HG03460 (cell line): ENCODE data around the gene CTBP2.

ENCODE experiments used
- ATAC-seq: cut with Tn5 transposase; IDR thresholded peaks from one replicate; pipeline ENCODE4 v1.9.1; 2021; ENCODE audit not compliant: unreplicated experiment

The CTBP2 gene

DNA sequence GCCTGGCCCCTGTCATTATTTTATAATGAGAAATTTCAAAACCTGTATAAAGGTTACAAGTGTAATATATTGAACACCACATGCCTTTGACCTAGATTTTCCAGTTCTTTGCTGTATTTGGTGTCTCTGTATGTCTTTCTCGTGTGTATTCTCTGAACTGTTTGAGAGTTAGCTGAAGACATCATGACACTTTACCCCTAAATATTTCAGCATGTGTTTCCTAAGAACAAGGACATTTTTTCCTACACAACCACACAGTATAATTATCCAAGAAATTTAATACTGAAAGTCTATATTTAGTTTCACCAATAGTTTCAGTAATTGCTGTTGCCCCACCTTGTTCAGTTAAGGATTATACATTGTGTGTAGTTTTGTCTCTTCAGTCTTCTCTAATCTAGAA, 203.6 kb downstream of the CTBP2 start:
- no peak for ATAC-seq

DNA sequence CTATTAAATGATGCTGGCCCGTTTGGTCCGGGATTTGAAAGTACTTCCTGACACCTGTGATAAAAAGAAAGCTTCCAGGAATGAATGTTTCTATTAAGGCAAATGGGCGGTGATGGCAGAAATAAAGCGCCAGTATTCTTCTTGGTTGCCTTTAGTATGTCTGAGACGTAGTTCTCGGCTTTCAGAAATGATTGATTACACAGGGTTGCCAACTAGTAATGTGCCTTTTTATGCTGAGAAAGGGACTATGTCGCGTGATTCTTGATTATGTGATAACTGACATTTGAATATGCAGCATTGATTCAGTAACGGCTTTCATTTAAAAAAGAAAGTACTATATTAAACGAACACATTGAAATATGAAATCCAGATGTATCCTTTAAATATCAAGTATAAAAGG, 204.5 kb downstream of the CTBP2 start:
- no peak for ATAC-seq

DNA sequence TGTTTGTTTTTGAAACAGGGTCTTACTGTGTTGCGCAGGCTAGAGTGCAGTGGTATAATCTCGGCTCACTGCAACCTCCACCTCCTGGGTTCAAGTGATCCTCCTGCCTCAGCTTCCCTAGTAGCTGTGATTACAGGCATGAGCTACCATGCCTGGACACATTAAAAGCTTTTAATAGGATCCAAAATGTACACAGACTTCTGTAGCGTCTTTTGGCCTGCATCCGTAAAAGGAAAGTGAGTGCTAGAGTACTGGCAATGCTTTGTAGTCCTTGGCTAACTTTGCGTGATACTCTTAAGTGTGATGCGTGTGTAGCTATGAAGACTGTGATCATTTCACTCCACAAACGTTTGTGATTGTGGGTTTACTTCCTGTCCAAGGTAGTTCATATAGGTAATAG, 205.1 kb downstream of the CTBP2 start:
- ATAC-seq, result no peak

DNA sequence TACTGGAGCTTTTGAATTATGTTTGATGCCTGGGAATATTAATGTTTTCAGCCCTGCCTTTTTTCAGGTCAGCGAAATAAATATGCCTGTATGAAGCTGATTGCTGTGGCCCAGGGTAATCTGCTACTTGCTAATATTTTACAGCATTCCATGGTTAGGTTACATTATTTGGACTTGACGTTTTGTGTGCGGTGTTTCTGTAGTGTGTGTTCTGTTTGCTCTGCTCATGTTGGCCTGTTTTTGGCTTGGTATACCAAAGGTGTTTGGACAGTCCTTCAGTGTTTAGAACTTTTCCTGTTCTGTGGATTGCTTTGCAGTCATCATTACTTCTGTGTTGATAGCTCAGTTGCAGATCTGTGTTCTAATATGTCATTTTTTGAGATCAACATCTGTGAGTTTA, 206.9 kb downstream of the CTBP2 start:
- ATAC-seq, result no peak

DNA sequence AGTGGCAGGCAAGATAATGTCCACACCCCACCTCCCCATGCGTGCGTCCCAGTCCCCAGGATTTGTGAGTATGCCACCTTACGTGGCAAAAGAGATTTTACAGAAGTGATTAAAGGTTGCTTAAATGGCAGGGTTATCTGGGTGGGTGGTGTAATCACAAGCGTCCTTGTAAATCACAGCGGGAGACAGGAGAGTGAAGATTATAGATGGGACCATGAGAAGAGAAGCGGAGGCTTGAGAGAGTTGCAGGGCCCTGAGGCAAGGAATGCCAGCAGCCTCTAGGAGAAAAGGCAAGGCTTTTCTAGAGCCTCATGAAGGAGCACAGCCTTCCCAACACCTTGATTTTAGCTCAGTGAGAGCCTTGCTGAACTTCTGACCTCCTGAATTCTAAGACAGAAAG, 208.2 kb downstream of the CTBP2 start:
- no peak for ATAC-seq

DNA sequence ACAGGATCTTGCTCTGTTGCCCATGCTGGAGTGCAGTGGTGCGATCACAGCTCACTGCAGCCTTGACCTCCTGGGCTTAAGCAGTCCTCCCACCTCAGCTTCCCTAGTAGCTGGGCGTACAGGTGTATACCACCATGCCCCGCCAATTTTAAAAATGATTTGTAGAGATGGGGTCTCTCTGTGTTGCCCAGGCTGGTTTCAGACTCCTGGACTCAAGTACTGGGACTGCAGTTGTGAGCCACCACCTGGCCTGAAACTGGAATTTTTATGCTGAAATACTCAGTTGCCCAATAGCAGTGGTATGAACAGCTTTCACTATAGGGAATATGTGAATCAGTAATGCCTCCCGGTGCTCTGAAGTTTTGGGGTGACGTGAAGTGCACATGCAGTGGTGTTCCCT, 210.8 kb downstream of the CTBP2 start:
- ATAC-seq, result no peak

DNA sequence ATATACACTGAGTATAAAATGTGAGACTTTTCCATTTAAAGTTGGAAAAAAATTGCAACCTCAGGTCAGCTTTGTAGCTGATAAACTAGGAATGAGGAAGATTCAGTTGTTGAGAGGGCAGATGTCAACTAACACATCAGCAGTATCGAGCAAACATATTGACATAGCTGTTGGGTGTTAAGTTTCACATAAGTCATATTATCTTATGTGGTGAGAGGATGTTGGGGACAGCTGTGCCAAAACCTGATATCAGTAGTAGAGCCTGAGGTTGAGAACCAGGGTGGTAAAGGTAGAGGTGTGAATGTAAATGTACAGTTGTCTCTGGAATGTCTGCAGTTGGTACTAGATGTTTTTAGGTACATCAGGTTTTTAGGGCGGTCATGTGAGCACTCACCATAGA, 213.4 kb downstream of the CTBP2 start:
- ATAC-seq, result no peak

DNA sequence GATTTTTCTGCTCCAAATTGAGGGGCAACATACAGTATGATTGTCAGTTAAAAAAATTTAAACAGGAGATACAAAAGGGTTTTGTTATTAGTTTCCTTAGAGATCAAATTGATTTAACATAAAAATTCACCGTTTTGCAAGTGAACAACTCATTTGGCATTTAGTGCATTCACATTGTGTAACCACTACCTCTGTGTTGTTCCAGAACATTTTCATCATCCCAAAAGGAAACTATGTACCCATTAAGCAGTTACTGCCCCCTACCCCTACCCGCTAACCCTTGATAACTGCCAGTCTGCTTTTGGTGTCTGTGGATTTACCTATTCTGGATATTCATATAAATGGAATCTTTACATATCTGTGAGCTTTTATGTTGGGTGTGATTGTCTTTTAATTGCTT, 215.4 kb downstream of the CTBP2 start:
- no peak for ATAC-seq

DNA sequence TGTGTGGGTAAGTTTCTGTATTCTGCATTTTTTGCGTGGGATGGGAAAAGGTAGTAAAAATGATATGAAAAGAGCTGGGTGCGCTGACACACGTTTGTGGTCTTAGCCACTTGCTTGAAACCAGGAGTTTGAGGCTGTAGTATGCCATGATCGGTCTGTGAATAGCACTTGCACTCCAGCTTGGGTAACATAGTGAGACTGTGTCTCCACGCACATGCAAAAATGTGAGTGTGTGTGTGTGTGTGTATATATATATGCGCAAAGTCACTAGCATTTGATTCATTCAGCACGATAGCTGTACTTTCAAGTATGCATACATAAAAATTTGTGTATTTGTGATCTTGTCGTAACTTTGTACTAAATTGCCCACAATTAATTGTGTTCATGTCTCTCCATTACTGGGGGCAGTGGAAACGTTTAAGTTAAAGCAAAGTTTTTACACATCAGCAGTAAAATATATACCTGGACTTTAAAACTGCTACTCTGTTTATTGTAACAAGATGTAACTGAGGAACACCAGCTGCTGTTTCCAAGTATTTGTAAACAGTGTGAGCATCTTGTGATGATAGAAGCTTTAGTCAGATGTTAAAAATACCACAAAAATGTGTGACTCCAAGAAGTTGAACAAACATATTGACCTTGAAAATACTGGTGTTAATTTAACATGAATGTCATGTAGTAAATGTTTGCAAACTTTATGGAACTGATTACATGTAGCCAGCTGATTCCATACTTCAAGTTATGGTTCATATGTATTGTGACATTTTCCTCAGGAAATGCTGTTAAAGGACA, 216.9 kb downstream of the CTBP2 start:
- no peak for ATAC-seq

DNA sequence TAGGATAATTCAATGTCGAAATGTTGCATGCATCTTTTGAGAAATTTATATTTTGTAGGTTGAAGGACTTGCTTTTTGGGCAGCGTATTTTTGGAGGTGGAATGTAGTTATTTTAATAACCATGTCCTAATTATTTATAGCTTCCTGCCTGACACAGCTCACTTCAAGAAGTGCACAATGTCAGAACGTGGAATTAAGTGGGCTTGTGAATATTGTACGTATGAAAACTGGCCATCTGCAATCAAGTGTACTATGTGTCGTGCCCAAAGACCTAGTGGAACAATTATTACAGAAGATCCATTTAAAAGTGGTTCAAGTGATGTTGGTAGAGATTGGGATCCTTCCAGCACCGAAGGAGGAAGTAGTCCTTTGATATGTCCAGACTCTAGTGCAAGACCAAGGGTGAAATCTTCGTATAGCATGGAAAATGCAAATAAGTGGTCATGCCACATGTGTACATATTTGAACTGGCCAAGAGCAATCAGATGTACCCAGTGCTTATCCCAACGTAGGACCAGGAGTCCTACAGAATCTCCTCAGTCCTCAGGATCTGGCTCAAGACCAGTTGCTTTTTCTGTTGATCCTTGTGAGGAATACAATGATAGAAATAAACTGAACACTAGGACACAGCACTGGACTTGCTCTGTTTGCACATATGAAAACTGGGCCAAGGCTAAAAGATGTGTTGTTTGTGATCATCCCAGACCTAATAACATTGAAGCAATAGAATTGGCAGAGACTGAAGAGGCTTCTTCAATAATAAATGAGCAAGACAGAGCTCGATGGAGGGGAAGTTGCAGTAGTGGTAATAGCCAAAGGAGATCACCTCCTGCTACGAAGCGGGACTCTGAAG, 217.8 kb downstream of the CTBP2 start:
- no peak for ATAC-seq

DNA sequence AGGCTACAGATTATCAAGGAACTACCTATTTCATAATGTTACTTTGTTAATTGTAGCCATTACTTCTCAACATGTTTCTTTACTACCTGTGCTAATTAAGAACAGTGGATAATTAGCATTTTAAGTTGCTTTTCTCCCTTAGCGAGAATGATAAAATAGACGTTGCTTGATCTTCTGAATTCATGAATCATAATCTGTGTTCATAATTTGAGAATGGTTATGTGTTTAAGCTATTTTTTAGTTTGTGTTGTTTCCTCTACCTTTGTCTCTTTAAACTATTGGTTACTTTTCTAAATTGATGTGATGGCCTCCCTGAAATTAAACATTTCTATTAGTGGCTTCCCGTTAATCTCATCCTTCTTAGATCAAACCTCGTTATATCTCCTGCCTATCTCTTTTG, 218.5 kb downstream of the CTBP2 start, which contains the start of gene ZRANB1:
ZRANB1 (plus strand) TSS at position 301 of the 400 bp plus-strand sequence. CDS start 371 bp downstream, outside the sequence.
- no peak for ATAC-seq

DNA sequence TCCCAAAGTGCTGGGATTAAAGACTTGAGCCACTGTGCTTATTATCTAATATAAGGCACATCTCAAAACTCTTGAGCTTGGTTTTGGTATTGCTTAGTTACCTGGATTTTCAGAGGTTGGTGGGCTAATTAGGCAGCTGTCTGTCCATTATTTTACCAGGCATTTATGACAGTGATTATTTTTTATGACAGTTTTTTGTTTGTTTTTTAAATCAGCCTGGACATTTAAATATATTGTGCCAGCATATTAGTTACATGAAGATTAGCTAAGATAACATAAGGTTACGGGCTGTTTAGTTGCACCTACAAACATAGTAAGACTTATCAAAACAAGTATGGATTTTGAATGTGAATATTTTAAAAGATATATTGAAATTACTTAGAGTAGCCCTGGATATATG, 221.1 kb downstream of the CTBP2 start:
- no peak for ATAC-seq

DNA sequence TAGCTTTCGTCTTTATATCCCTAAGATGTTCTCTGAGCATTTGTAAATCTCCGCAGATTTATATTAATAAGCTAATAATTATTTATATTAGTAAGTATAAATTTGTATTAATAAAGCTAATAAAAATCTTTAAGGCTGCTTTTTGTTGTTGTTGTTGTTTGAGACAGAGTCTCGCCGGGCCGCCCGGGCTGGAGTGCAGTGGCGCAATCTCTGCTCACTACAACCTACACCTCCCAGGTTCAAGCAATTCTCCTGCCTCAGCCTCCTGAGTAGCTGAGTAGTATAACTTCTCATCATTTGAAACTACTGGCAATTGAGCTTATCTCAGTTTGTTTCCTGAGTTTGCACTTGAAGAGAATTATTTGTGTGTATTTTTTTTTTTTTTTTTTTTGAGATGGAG, 223.6 kb downstream of the CTBP2 start:
- no peak for ATAC-seq

DNA sequence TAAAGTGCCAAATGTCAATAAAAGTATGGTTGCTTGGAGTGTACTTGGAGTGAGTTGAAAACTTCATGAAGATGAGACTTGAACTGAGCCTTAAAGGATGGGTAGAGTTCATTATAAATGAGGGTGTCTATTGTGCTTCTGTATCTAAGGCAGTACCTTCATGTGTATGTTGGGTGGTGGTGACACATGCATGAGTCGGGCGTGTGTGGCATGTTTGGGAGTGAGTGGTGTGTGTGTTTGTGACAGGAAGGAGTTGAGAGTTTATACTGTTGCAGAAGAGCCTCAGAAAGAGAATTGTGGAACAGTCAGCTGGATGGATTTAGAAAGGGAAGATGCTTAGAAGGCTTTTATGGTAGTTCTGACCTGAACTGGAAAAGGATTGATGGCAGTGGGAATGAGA, 224.4 kb downstream of the CTBP2 start:
- no peak for ATAC-seq
